ENCODE measurements around the gene CDH6. TPM values are rescaled to one million over a fixed set of nuclear protein-coding genes. Genes with fewer than 3 reads are reported as not detected.

Gene CDH6
- total RNA-seq, 1 experiment from 2014 or later: not detected

DNA sequence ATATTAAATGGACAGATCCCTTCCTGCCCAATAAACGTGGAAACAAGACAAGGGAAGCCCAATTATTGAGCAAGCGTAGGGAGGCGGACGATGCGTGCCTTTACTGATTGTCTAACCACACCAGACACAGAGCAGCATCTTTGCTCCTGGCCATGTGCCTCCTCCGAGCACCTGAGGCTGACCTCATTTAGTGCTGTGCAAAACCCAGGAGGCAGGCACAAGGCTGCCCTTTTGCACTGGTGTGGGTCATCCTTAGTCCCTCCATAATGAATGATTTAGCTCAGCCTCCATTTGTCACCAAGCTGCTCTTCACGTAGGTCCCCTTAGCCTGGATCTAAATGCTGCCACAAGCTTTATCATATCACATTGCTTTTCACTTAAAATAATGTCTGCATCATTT lies 24.1 kb upstream of the CDH6 start:
- H3K36me3 ChIP-seq (ENCODE audit: low read depth): no peaks in the 10 kb centered on the region
- POLR2A ChIA-PET (ENCODE audit: unreplicated experiment): no interaction called here
- no TSS peak for BruUV-seq (replicated peaks)

DNA sequence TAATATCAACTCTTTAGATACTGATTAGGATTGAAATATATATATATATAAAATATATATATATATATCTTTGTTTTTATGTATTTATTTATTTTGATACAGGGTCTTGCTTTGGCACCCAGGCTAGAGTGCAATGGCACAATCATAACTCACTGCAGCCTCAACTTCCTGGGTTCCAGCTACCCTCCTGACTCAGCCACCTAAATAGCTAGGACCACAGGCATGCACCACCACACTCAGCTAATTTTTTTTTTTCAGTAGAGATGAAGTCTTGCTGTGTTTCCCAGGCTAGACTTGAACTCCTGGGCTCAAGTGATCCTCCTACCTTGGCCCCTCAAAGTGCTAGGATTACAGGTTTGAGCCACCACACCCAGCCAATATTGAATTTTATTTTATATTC lies 20.6 kb upstream of the CDH6 start:
- no peaks in the 10 kb centered on the region for H3K79me2 ChIP-seq (ENCODE audit: low read depth)
- no peaks in the 10 kb centered on the region for H4K20me1 ChIP-seq (ENCODE audit: insufficient read depth)
- TF ChIP-seq, protein P1, sequence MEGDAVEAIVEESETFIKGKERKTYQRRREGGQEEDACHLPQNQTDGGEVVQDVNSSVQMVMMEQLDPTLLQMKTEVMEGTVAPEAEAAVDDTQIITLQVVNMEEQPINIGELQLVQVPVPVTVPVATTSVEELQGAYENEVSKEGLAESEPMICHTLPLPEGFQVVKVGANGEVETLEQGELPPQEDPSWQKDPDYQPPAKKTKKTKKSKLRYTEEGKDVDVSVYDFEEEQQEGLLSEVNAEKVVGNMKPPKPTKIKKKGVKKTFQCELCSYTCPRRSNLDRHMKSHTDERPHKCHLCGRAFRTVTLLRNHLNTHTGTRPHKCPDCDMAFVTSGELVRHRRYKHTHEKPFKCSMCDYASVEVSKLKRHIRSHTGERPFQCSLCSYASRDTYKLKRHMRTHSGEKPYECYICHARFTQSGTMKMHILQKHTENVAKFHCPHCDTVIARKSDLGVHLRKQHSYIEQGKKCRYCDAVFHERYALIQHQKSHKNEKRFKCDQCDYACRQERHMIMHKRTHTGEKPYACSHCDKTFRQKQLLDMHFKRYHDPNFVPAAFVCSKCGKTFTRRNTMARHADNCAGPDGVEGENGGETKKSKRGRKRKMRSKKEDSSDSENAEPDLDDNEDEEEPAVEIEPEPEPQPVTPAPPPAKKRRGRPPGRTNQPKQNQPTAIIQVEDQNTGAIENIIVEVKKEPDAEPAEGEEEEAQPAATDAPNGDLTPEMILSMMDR (conservative IDR thresholded peaks at IDR 0.05): no peak
- TF ChIP-seq EZH2 (IDR thresholded peaks at IDR 0.05; ENCODE audit: low read depth): no peak
- CTCF ChIA-PET: no interaction called here
- no peaks in the 10 kb centered on the region for H3F3A ChIP-seq (ENCODE audit: insufficient read depth, low read depth)
- no TSS peak for BruUV-seq (replicated peaks)
- H3K4me2 ChIP-seq: no peak overlapping the region
- H3K27ac ChIP-seq: no peak overlapping the region
- no peaks in the 10 kb centered on the region for H3K4me1 ChIP-seq (replicated peaks; ENCODE audit: insufficient read depth)
- no peak overlapping the region for H2AFZ ChIP-seq
- no peaks in the 10 kb centered on the region for H3K27me3 ChIP-seq (ENCODE audit: insufficient read depth, low read depth)
- DNase-seq: no peak
- no peak overlapping the region for H3K4me3 ChIP-seq
- no peaks in the 10 kb centered on the region for H3K9me2 ChIP-seq (ENCODE audit: insufficient read depth)
- POLR2A ChIA-PET (ENCODE audit: unreplicated experiment): no interaction called here
- intact Hi-C loops (cut with micrococcal nuclease; ENCODE audit: unreplicated experiment): no loop called here
- no peaks in the 10 kb centered on the region for H3K9me3 ChIP-seq (ENCODE audit: insufficient read depth, low read depth)
- H3K36me3 ChIP-seq (ENCODE audit: low read depth): no peaks in the 10 kb centered on the region

More for the DNA sequence above, 24.1 kb upstream of the CDH6 start:
- DNase-seq: no peak
- H2AFZ ChIP-seq: no peak overlapping the region
- no peaks in the 10 kb centered on the region for H3K9me3 ChIP-seq (ENCODE audit: insufficient read depth, low read depth)
- TF ChIP-seq, protein P1 (conservative IDR thresholded peaks at IDR 0.05): no peak
- no peak for TF ChIP-seq EZH2 (IDR thresholded peaks at IDR 0.05; ENCODE audit: low read depth)
- H3K4me1 ChIP-seq (replicated peaks; ENCODE audit: insufficient read depth): no peaks in the 10 kb centered on the region
- intact Hi-C loops (cut with micrococcal nuclease; ENCODE audit: unreplicated experiment): no loop called here
- no peak overlapping the region for H3K4me2 ChIP-seq
- H3K4me3 ChIP-seq: no peak overlapping the region
- H3F3A ChIP-seq (ENCODE audit: insufficient read depth, low read depth): no peaks in the 10 kb centered on the region
- H3K9me2 ChIP-seq (ENCODE audit: insufficient read depth): no peaks in the 10 kb centered on the region
- H3K27ac ChIP-seq: no peak overlapping the region
- no peaks in the 10 kb centered on the region for H3K27me3 ChIP-seq (ENCODE audit: insufficient read depth, low read depth)
- no peaks in the 10 kb centered on the region for H3K79me2 ChIP-seq (ENCODE audit: low read depth)
- H4K20me1 ChIP-seq (ENCODE audit: insufficient read depth): no peaks in the 10 kb centered on the region
- CTCF ChIA-PET: no interaction called here

DNA sequence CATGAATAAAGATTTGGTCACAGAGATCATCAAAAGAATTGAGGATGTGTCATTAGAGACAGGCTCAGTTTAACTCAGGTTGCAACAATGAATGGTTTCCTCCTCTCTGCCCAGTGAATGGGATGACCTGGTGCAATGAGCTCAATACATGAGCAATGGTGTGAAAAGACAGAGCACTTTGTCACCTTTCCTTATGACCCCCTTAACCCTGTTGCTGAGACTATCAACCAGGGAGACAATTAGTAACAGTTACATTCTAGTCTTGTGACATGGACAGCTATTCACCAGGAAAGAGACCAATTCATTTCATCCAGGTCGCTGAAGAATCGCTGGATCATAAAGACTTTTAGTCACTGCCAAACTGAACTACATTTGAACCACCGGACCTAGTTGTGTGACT lies 19.9 kb upstream of the CDH6 start:
- POLR2A ChIA-PET (ENCODE audit: unreplicated experiment): no interaction called here
- Histone ChIP-seq H3K9me3 (ENCODE audit: insufficient read depth, low read depth) (no peaks in the 10 kb centered on the region), H3K36me3 (ENCODE audit: low read depth) (no peaks in the 10 kb centered on the region), H3K27ac (no peak overlapping the region), H3K4me1 (replicated peaks; ENCODE audit: insufficient read depth) (no peaks in the 10 kb centered on the region), H3K79me2 (ENCODE audit: low read depth) (no peaks in the 10 kb centered on the region), H4K20me1 (ENCODE audit: insufficient read depth) (no peaks in the 10 kb centered on the region), H3K9me2 (ENCODE audit: insufficient read depth) (no peaks in the 10 kb centered on the region), H3K27me3 (ENCODE audit: insufficient read depth, low read depth) (no peaks in the 10 kb centered on the region), H2AFZ (no peak overlapping the region), H3K4me3 (no peak overlapping the region), H3K4me2 (no peak overlapping the region), H3F3A (ENCODE audit: insufficient read depth, low read depth) (no peaks in the 10 kb centered on the region)
- intact Hi-C loops (cut with micrococcal nuclease; ENCODE audit: unreplicated experiment): no loop called here
- no TSS peak for BruUV-seq (replicated peaks)
- no peak for DNase-seq
- no peak for TF ChIP-seq EZH2 (IDR thresholded peaks at IDR 0.05; ENCODE audit: low read depth)
- TF ChIP-seq, protein P1 (conservative IDR thresholded peaks at IDR 0.05): no peak
- CTCF ChIA-PET: no interaction called here
